Measurements from ENCODE around the gene SLX9. TPM values are rescaled to one million over a fixed set of nuclear protein-coding genes. Genes with fewer than 3 reads are reported as not detected.

Gene SLX9
- total RNA-seq, 1 experiment from 2014 or later = 77.2 TPM

GRCh38 chr21:44923480-44924084 lies 16.2 kb upstream of the SLX9 start:
- Mint-ChIP-seq H3K27me3 (ENCODE audit: low read depth) (peaks cover 21% of the 10 kb centered on the region), H3K9me3 (no peaks in the 10 kb centered on the region), H3K27ac (no peak overlapping the region), H3K36me3 (no peaks in the 10 kb centered on the region), H3K4me3 (no peak overlapping the region), H3K4me1 (peaks cover 22% of the 10 kb centered on the region)
- DNase-seq (ENCODE audit: low spot score) (no peak), ATAC-seq (no peak)
- TF ChIP-seq CREM (CRISPR knock-in tag; IDR thresholded peaks at IDR 0.05) = no peak
- TF ChIP-seq ZNF425 (CRISPR knock-in tag; conservative IDR thresholded peaks at IDR 0.05) = no peak
- no peak for TF ChIP-seq JAZF1 (CRISPR knock-in tag; IDR thresholded peaks at IDR 0.05)
- no peak for TF ChIP-seq ZNF416 (CRISPR knock-in tag; IDR thresholded peaks at IDR 0.05)
- no peak for TF ChIP-seq ZNF317 (CRISPR knock-in tag; IDR thresholded peaks at IDR 0.05; ENCODE audit: borderline replicate concordance, low read depth)
- TF ChIP-seq, protein P1, sequence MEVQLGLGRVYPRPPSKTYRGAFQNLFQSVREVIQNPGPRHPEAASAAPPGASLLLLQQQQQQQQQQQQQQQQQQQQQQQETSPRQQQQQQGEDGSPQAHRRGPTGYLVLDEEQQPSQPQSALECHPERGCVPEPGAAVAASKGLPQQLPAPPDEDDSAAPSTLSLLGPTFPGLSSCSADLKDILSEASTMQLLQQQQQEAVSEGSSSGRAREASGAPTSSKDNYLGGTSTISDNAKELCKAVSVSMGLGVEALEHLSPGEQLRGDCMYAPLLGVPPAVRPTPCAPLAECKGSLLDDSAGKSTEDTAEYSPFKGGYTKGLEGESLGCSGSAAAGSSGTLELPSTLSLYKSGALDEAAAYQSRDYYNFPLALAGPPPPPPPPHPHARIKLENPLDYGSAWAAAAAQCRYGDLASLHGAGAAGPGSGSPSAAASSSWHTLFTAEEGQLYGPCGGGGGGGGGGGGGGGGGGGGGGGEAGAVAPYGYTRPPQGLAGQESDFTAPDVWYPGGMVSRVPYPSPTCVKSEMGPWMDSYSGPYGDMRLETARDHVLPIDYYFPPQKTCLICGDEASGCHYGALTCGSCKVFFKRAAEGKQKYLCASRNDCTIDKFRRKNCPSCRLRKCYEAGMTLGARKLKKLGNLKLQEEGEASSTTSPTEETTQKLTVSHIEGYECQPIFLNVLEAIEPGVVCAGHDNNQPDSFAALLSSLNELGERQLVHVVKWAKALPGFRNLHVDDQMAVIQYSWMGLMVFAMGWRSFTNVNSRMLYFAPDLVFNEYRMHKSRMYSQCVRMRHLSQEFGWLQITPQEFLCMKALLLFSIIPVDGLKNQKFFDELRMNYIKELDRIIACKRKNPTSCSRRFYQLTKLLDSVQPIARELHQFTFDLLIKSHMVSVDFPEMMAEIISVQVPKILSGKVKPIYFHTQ (CRISPR knock-in tag; IDR thresholded peaks at IDR 0.05) = no peak
- TF ChIP-seq, protein P2, sequence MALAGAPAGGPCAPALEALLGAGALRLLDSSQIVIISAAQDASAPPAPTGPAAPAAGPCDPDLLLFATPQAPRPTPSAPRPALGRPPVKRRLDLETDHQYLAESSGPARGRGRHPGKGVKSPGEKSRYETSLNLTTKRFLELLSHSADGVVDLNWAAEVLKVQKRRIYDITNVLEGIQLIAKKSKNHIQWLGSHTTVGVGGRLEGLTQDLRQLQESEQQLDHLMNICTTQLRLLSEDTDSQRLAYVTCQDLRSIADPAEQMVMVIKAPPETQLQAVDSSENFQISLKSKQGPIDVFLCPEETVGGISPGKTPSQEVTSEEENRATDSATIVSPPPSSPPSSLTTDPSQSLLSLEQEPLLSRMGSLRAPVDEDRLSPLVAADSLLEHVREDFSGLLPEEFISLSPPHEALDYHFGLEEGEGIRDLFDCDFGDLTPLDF (CRISPR knock-in tag; IDR thresholded peaks at IDR 0.05) = no peak
- no peak for TF ChIP-seq NFYB (CRISPR knock-in tag; conservative IDR thresholded peaks at IDR 0.05; ENCODE audit: low read depth)
- TF ChIP-seq PRRX2 (CRISPR knock-in tag; IDR thresholded peaks at IDR 0.05) = no peak
- no peak for TF ChIP-seq FOXK1 (CRISPR knock-in tag; IDR thresholded peaks at IDR 0.05)
- CTCF ChIA-PET = no interaction called here
- POLR2A ChIA-PET = no interaction called here

GRCh38 chr21:44924606-44925377 lies 15.0 kb upstream of the SLX9 start:
- ATAC-seq (no peak), DNase-seq (ENCODE audit: low spot score) (no peak)
- CTCF ChIA-PET = no interaction called here
- H3K4me1 Mint-ChIP-seq = peaks cover 30% of the 10 kb centered on the region
- peaks cover 30% of the 10 kb centered on the region for H3K27me3 Mint-ChIP-seq (ENCODE audit: low read depth)
- no peak overlapping the region for H3K4me3 Mint-ChIP-seq
- H3K36me3 Mint-ChIP-seq = no peaks in the 10 kb centered on the region
- H3K9me3 Mint-ChIP-seq = no peaks in the 10 kb centered on the region
- no peak overlapping the region; the same call in 1 of the 2 replicates for H3K27ac Mint-ChIP-seq
- POLR2A ChIA-PET = no interaction called here
- TF ChIP-seq, protein P3, sequence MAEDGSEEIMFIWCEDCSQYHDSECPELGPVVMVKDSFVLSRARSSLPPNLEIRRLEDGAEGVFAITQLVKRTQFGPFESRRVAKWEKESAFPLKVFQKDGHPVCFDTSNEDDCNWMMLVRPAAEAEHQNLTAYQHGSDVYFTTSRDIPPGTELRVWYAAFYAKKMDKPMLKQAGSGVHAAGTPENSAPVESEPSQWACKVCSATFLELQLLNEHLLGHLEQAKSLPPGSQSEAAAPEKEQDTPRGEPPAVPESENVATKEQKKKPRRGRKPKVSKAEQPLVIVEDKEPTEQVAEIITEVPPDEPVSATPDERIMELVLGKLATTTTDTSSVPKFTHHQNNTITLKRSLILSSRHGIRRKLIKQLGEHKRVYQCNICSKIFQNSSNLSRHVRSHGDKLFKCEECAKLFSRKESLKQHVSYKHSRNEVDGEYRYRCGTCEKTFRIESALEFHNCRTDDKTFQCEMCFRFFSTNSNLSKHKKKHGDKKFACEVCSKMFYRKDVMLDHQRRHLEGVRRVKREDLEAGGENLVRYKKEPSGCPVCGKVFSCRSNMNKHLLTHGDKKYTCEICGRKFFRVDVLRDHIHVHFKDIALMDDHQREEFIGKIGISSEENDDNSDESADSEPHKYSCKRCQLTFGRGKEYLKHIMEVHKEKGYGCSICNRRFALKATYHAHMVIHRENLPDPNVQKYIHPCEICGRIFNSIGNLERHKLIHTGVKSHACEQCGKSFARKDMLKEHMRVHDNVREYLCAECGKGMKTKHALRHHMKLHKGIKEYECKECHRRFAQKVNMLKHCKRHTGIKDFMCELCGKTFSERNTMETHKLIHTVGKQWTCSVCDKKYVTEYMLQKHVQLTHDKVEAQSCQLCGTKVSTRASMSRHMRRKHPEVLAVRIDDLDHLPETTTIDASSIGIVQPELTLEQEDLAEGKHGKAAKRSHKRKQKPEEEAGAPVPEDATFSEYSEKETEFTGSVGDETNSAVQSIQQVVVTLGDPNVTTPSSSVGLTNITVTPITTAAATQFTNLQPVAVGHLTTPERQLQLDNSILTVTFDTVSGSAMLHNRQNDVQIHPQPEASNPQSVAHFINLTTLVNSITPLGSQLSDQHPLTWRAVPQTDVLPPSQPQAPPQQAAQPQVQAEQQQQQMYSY (CRISPR knock-in tag; IDR thresholded peaks at IDR 0.05) = no peak
- TF ChIP-seq SMAD3 (CRISPR knock-in tag; IDR thresholded peaks at IDR 0.05; ENCODE audit: borderline replicate concordance) (no peak), AFF4 (CRISPR knock-in tag; IDR thresholded peaks at IDR 0.05; ENCODE audit: borderline replicate concordance) (no peak), ARID4B (CRISPR knock-in tag; IDR thresholded peaks at IDR 0.05; ENCODE audit: borderline replicate concordance) (no peak)
